Measurements from ENCODE around the gene DPH7. TPM values are rescaled to one million over a fixed set of nuclear protein-coding genes. Genes with fewer than 3 reads are reported as not detected.
A peak's percentile ranks its signal among the peaks of the same experiment; 100 is the strongest.

The DPH7 gene
- total RNA-seq, 2 experiments from 2014 or later = 31.7 to 33.7 TPM

DNA sequence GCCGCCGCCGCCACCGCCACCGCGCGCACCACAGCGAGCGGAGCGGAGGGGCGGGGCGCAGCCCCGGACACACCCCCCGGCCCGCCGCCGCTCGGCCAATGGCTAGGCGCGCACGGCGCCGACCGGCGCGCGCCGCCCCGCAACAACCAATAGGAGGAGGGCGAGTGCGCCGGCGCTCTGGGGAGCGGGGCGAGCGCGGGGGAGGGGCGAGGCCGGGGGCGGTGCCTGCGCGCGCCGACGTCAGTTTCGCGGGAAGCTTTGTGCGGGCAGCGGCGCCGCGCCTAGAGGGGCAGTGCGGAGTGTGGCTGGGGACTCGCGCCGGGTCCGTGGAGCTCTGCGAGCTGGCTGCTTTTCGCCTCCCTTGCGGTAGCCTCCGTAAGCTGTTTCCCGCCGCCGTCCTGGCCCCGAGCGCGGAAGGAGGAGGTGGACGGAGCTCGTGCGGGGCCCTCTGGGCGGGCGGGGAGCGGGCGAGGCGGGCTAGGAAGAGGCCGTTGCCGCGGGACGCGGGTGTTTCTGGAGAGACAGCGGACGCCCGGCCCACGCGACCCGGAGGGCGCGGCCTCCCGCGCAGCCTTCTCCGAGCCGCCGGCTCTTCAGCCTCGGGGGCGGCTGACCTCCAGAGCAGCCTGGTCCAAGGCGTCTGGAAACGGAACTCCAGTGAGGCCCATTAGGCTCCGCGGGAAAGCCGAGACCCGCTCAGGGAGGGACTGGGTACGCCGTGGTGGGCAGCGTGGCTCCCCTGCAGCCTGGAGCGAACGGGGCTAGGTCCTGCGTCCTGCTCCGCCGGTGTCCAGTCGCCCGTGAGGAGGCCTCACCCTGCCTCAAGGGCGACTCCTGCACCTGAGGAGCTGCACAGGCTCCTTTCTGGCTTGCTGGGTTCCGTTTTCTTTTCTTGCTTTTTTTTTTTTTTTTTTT is 12.0 kb upstream of the DPH7 start, which contains the start of gene ZMYND19:
Gene ZMYND19 (minus strand): TSS at position 44 of the 915 bp plus-strand sequence. CDS start 249 bp downstream, outside the sequence.
- Mint-ChIP-seq H3K27ac (peak within 1 kb of the TSS; percentile 93), H3K9me3 (no peaks in the 10 kb centered on the region), H3K36me3 (peaks cover 16% of the 10 kb centered on the region), H3K27me3 (no peaks in the 10 kb centered on the region), H3K4me3 (peak within 1 kb of the TSS; percentile 97), H3K4me1 (peaks cover 8% of the 10 kb centered on the region)
- DNase-seq = peak; percentile 95

DNA sequence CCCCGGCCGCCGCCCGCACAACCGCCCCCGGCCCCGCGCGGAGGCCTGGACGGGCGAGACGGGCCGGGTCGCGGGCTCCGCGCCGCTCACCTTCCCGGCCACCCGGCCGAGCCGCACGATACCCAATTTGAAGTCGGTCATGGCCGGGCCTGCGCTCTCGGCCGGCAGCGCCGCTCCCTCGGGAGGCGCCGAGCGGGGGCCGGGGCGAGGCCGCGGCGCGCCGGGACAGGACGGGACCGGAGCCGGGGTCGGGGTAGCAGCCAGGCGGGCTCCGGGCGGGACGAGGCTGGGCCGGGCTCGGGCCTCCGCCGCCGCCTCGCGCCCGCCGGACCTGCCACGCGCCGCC is 11.4 kb upstream of the DPH7 start:
- Mint-ChIP-seq H3K4me1 (peaks cover 8% of the 10 kb centered on the region), H3K27ac (no peak overlapping the region), H3K36me3 (peaks cover 16% of the 10 kb centered on the region), H3K4me3 (no peak overlapping the region), H3K27me3 (no peaks in the 10 kb centered on the region), H3K9me3 (no peaks in the 10 kb centered on the region)
- DNase-seq = no peak

DNA sequence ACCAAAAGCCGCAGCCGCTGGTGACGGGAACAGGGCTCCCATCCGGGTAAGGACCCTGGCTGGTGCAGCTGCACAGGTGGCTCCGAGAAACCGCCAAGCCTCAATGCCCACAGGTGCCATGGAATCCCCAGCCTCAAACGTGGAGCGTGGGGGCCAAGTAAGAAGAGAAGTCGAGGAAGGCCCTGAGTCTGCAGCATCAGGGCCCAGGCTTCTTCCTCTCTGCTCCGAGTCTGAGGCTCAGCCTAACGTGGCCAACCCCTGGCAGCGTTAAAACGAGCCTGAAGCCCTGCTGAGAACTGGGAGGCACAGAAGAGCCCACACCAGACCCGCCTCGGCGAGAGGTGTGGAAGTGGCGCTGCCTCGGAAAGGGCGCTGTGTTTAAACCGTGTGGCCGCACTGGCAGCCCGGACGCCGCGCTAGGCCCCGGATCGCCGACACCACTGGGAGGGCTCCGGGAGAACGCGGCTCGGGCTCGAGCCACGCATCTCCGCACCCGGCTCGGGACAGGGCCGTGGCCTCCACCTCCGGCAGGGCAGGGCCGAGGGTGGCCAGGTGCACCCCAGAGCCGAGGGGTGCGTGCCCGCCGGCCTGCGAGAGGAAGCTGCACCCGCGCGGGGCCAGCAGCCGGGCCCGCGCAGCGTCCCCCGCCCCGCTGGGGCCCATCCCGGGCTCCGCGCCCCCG is 10.9 kb upstream of the DPH7 start:
- DNase-seq = no peak
- Mint-ChIP-seq H3K27me3 (no peaks in the 10 kb centered on the region), H3K27ac (peak overlapping the region; percentile 75), H3K36me3 (peaks cover 19% of the 10 kb centered on the region), H3K9me3 (no peaks in the 10 kb centered on the region), H3K4me1 (peaks cover 8% of the 10 kb centered on the region), H3K4me3 (peak overlapping the region; percentile 86)

DNA sequence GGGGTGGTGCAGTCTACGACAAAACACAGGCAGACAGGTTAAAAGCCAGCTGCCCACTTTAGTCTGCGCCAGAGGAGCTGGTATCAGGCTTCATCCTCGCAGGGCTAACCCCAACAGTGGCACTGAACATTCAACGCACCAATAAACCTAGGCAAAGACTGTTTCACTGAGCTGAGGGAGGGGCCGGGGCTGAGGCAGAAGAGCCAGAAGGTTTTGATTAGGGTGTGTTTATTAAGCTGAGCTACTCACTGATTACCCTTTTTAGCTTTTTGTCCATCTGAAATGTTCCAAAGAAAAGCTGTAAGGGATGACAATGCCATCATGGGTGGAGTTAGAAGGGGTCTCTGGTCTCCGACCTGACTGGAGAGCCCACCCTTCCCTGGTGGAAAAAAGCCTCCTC is 10.2 kb upstream of the DPH7 start:
- peak overlapping the region; percentile 86 for H3K4me3 Mint-ChIP-seq

DNA sequence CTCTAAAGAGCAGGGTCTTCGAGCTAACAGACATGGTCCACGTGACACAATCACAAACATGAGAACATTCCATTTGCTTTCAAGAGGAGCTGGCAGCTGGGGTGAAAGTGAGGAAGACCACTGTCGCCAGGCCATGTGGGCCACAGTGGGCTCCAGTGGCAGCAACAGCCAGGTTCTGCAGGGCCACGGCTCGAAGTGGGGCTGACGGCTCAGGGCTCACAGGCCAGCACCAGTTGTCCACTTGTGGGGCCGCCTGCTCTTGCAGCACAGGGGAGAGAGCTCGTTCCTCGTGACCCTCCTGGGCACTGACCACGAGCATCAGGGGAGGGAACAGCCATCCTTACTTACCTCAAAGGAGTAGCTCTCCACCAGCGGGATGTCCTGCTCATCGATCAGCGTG is 9.6 kb upstream of the DPH7 start:
- no peaks in the 10 kb centered on the region for H3K9me3 Mint-ChIP-seq
- H3K36me3 Mint-ChIP-seq = peaks cover 19% of the 10 kb centered on the region
- no peak for DNase-seq
- H3K27me3 Mint-ChIP-seq = no peaks in the 10 kb centered on the region
- H3K4me3 Mint-ChIP-seq = peak overlapping the region; percentile 54
- H3K27ac Mint-ChIP-seq = no peak overlapping the region
- peaks cover 8% of the 10 kb centered on the region for H3K4me1 Mint-ChIP-seq

More for the DNA sequence above, 10.2 kb upstream of the DPH7 start:
- Mint-ChIP-seq H3K4me1 (peaks cover 8% of the 10 kb centered on the region), H3K27ac (no peak overlapping the region), H3K27me3 (no peaks in the 10 kb centered on the region), H3K9me3 (no peaks in the 10 kb centered on the region), H3K36me3 (peaks cover 19% of the 10 kb centered on the region)
- DNase-seq = no peak

DNA sequence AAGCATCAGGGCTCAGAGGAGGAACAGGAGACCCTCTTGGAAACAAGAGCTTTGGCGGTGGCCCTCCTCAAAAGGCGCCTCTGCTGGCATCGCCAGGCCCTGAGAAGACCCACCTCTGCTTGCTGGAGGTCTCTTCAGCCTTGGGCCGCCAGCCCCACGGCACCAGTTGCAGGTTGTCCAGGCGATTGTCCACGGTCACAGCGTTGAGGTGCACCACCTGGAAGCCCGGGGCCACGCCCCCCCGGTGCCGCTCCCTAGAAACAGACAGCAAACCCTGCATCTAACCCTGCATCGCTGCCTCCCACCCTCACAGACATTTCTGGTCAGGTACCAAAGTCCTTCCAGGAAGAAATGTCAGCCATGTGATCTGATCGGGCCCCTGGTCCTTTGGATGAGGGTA is 8.1 kb upstream of the DPH7 start:
- Mint-ChIP-seq H3K36me3 (peaks cover 19% of the 10 kb centered on the region), H3K4me1 (peaks cover 8% of the 10 kb centered on the region), H3K27me3 (no peaks in the 10 kb centered on the region), H3K4me3 (no peak overlapping the region), H3K27ac (no peak overlapping the region), H3K9me3 (no peaks in the 10 kb centered on the region)
- no peak for DNase-seq

DNA sequence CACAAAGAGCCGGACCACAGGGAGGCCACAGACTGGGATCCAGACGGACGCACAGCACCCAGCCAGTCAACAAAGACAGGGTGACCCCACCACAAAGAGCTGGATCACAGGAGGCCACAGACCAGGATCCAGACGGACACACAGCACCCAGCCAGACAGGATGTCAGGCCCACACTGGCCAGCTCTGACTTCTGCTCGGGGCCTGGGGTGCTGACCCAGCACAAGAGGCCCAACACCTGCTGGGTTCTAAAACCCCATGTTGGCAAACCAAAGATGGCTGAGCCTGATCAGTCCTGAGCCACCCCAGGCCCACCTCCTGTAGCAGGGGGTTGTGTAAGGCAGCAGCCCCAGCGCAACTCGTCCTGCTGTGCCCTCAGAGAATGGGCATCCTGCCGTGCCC is 5.2 kb upstream of the DPH7 start:
- peaks cover 17% of the 10 kb centered on the region for H3K36me3 Mint-ChIP-seq
- no peak overlapping the region for H3K4me3 Mint-ChIP-seq
- H3K9me3 Mint-ChIP-seq = no peaks in the 10 kb centered on the region
- peaks cover 9% of the 10 kb centered on the region for H3K4me1 Mint-ChIP-seq
- no peak overlapping the region for H3K27ac Mint-ChIP-seq
- no peaks in the 10 kb centered on the region for H3K27me3 Mint-ChIP-seq
- no peak for DNase-seq

DNA sequence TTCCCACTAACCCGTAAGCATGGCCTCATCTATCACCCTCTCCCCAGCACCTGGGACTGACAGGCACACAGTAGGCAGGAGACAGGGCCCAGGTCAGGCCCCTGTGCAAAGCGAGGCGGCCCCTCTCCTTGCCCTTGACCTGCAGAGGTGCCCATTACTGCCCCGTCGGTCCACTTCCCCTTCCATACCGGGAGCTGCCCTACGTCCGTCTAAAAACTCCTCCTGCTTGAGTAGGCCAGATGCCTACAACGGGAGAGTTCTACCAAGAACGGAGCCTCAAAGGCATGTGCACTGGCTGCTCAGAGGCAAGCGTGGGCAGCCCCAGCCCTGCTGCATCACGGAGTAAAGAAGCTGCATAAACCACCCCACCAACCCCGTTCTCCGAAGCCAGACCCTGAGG is 4.6 kb upstream of the DPH7 start:
- DNase-seq = no peak
- Mint-ChIP-seq H3K4me1 (peaks cover 7% of the 10 kb centered on the region), H3K4me3 (no peak overlapping the region), H3K27me3 (no peaks in the 10 kb centered on the region), H3K27ac (peak overlapping the region; percentile 6), H3K9me3 (no peaks in the 10 kb centered on the region), H3K36me3 (peaks cover 15% of the 10 kb centered on the region)

DNA sequence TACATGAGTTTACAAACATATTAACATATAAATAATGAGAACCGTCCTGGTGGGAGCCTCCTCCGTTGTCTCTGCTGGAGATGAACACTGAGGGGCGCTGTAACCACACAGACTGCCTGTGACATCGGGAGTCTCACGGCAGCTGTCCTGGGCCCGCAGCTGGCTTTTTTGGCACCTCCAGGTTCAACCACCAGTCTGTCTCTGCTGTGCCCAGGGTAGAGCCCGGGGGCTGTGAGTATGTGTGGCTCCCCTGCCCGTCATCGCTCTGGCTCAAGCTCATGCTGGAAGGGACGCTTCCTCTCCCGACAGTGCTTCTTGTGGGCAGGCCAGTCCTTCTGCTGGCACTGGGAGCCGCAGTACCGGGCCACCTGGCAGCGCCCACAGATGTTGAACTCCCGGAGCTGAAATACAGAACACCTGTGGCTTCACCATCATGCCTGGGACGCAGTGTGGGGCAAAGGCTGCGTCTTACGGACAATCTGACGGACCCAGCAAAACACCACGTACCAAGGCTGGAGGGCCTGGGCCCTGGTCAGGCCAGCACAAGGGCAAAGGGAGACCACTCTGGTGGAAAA is 3.6 kb upstream of the DPH7 start:
- Mint-ChIP-seq H3K27ac (no peak overlapping the region), H3K4me3 (no peak overlapping the region), H3K9me3 (no peaks in the 10 kb centered on the region), H3K36me3 (peaks cover 9% of the 10 kb centered on the region), H3K27me3 (no peaks in the 10 kb centered on the region), H3K4me1 (peaks cover 7% of the 10 kb centered on the region)
- no peak for DNase-seq

DNA sequence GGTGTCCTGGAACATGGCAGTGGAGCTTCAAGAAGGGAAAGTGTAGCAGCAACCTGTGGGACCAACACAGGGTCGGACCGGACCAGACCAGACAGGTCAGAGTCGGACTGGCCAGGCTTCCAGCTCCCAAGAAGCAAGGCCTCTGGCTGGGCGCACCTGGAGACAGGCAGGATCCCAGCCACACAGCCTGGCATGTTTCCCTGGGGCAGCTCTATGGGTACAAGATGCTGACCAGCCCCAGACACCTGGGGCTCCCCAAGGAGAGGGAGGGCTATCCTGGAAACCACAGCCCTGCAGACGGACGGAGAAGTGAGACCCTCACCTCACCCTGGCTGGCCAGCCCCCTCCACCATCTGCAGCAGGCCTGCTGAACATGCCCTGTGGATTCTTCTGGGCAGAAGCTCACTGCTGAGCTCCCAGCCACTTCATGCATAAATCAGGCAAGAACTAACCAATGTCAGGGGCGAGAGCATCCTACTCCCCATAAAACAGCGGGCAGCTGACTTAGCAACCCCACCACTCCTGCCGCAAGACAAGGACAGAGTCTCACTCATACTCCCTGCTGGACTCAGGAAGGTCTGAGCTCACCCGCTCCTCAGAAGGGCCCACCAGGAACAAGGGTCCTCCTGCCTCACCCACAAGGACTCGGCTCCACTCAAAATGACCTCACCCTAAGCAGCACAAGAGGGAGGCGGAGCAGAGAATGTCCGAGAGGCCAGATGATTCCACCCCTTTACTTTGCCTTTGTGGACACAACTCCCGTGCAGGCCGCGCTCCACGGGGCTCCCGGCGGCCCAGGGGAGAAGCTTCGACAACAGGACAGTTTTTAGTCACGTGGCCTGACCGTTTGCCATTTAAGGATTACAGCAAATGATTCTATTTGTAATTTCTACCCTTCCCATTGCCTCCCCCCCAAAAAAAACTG is 2.9 kb upstream of the DPH7 start:
- H3K27ac Mint-ChIP-seq = no peak overlapping the region
- H3K27me3 Mint-ChIP-seq = no peaks in the 10 kb centered on the region
- DNase-seq = no peak
- H3K36me3 Mint-ChIP-seq = peaks cover 10% of the 10 kb centered on the region
- no peak overlapping the region for H3K4me3 Mint-ChIP-seq
- H3K4me1 Mint-ChIP-seq = peaks cover 12% of the 10 kb centered on the region
- no peaks in the 10 kb centered on the region for H3K9me3 Mint-ChIP-seq

DNA sequence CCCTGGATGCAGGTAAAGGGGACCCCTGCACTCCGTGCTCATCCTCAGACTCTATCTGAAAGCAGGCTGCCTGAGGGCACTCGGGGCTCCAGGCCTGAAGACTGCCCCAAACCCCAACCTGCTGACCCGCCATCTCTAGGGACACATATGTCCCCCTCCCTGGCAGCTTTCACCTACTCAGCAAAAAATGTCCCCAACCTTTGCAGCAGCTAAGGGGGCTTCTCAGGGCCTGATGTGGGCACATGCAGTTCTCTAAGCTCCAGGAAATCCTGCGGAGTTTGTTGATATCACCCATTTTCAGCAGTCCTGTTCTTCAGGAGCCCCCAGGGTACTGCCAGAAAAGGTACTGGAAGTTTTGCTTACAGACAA is 2.2 kb upstream of the DPH7 start:
- Mint-ChIP-seq H3K4me3 (no peak overlapping the region), H3K27ac (no peak overlapping the region), H3K4me1 (peaks cover 19% of the 10 kb centered on the region), H3K27me3 (no peaks in the 10 kb centered on the region), H3K36me3 (peaks cover 6% of the 10 kb centered on the region), H3K9me3 (no peaks in the 10 kb centered on the region)
- no peak for DNase-seq

DNA sequence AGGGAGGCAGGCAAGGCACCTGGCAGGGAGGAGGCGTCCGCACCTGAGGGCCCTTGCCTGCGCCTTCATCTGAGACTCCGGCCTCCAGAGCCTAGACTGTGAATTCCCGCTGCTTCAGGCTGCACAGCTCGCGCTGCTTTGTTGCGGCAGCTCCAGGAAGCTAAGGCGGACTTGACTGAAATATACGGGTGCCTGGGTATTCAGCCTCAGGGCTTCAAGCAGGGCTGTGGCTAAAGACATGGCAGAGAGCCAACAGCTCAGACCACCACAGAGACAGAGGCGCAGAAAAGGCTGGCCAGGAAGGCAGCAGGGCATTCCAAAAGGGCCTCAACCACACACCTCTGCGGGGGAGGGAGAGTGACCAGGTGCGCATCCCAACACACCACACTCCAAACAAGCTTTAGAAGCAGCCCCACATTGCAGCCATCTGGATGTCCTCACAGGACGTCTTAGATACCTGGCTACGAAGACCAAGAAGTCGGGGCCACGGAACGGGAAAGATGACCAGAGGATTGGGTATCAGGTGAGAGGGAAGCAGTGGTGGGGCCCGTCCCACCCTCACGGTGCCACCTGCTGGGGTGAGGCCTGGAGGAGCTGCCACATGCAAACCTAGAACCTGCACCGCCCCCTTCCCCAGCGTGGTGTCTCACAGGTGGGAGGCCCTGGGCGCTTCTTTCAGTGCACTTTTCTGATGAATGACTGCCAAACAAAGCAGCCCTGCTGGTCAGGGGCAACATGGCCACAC is 1.7 kb upstream of the DPH7 start:
- DNase-seq = no peak
- H3K9me3 Mint-ChIP-seq = no peaks in the 10 kb centered on the region
- peaks cover 12% of the 10 kb centered on the region for H3K36me3 Mint-ChIP-seq
- H3K27ac Mint-ChIP-seq = no peak overlapping the region
- H3K4me3 Mint-ChIP-seq = no peak overlapping the region
- H3K27me3 Mint-ChIP-seq = no peaks in the 10 kb centered on the region
- peaks cover 24% of the 10 kb centered on the region for H3K4me1 Mint-ChIP-seq

DNA sequence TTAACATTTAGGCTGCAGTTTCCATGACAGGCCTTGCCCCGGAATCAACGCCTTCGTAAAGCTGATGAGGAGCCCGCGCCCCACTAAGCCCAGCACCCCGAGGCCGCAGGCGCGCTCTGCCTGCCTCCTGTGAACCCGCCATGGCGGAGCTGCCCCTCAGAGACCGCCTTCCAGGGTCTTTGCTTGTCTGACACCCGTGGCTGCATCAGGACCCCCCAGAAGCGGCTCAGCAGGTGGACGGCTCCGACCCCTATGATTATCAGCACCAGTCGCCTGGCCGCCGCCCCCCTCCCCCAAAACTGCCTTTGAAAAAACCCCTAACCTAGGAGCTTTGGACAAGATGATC is 507 bp upstream of the DPH7 start:
- H3K27me3 Mint-ChIP-seq = no peaks in the 10 kb centered on the region
- DNase-seq = no peak
- H3K9me3 Mint-ChIP-seq = no peaks in the 10 kb centered on the region
- H3K4me1 Mint-ChIP-seq = peaks cover 26% of the 10 kb centered on the region
- peak overlapping the region; percentile 67 for H3K27ac Mint-ChIP-seq
- H3K4me3 Mint-ChIP-seq = peak overlapping the region; percentile 87
- H3K36me3 Mint-ChIP-seq = peaks cover 11% of the 10 kb centered on the region

DNA sequence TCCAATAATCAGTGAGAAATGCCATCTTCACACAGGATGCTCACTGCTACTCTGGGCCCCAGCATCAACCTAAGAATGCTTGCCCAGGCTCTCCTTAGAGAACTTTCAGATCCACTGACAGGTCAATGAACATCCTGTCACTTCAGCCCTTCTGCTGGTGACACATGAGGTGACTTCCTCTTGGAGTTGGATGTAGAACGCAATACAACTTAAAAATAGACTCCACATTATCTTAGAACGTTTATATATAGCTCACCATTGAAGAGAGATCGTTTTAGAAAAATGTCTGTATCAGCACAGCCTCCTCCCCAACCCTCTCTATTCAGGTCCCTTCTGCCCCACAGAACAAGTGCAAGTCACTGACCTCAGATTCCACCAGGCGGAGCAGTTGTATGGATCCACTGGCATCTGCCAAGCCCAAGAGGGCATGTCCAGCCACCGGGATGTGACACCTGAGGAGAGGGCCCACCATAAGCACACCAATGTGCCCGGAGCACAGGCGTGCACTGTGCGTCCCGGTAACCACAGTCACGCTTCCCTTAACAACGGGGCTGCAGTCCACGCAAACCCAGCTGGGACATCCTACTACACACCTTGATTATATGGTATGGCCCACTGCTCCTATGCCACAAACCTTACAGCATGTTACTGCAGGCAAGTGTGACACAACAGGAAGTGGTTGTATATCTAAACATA is 2.9 kb downstream of the DPH7 start:
- H3K4me1 Mint-ChIP-seq = peaks cover 26% of the 10 kb centered on the region
- peak overlapping the region; percentile 40 for H3K4me3 Mint-ChIP-seq
- H3K36me3 Mint-ChIP-seq = peaks cover 25% of the 10 kb centered on the region
- H3K27ac Mint-ChIP-seq = peak overlapping the region; percentile 15
- no peak for DNase-seq
- H3K27me3 Mint-ChIP-seq = no peaks in the 10 kb centered on the region
- H3K9me3 Mint-ChIP-seq = no peaks in the 10 kb centered on the region

Measured in activated naive CD8-positive, alpha-beta T cell treated with anti-CD3 and anti-CD28 coated beads for 36 hours (primary cell).